NB4 (cell line): ENCODE results near the gene SSR2.

Source experiments
- CTCF ChIP-seq: IDR thresholded peaks from one replicate; pipeline ENCODE4 v1.5.1; 2012; ENCODE audit warnings: low read depth, low read length
- MAX ChIP-seq: IDR thresholded peaks from 2 replicates; pipeline ENCODE4 v1.6.1; 2011; ENCODE audit warnings: low read depth, low read length
- MYC ChIP-seq: IDR thresholded peaks from 2 replicates; pipeline ENCODE4 v1.6.1; 2011; ENCODE audit warnings: low read depth, low read length
- POLR2A ChIP-seq: IDR thresholded peaks from 2 replicates; pipeline ENCODE4 v1.6.1; 2011; ENCODE audit warnings: mild to moderate bottlenecking; ENCODE audit not compliant: insufficient read length; ENCODE audit errors: extremely low read depth

GRCh38 chr1:156064615-156065014 is 43.9 kb upstream of the SSR2 start:
- TF ChIP-seq CTCF (no peak), POLR2A (no peak), MAX (no peak), MYC (no peak)
